ENCODE measurements around the gene GFER. TPM values are rescaled to one million over a fixed set of nuclear protein-coding genes. Genes with fewer than 3 reads are reported as not detected.
"Not testable (repeated sequence)": the region's sequence is repeated elsewhere in the genome, so short reads cannot be mapped to it uniquely, and the experiment has no call there.

GFER gene
- total RNA-seq, 1 experiment from 2014 or later, result 31.8 TPM

DNA sequence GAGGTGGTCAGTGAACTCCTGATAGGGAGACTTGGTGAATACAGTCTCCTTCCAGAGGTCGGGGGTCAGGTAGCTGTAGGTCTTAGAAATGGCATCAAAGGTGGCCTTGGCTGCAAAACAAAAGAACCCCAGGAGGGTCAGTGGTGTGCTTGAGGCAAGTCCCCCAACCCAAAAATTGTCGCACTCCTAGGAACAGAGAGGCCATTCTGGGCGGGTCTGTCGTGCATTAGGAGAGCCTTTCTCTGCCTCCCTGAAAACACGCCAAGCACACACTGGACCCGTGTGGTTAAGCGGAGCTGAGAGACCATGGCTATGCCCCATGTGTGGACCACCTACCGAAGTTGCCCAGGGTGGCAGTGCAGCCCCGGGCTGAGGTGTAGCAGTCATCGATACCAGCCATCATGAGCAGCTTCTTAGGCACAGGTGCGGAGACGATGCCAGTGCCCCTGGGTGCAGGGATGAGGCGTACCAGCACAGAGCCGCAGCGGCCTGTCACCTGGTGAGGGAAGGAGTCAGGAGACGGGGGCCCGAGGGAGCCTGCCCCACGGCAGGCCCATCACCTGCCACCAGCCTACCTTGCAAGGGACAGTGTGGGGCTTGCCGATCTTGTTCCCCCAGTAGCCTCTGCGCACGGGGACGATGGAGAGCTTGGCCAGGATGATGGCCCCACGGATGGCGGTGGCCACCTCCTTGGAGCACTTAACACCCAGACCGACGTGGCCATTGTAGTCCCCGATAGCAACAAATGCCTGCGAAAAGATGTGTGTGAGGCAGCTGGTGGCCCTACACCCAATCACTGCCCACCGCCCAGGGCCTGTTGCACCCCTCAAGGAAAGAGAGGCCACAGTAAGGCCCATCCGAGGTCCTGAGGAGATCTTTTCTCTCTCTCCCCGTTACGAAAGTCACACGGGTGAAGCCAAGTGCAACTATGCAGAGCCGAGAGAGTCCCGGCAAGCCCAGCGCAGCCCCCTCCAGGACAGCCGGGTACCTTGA, 21.5 kb upstream of the GFER start:
- not testable (repeated sequence) for H3K27ac ChIP-seq; H3K9me3 ChIP-seq (replicated peaks); DNase-seq (ENCODE audit: low read depth in 1 of 2, low spot score in 2 of 2); H3K27me3 ChIP-seq (replicated peaks)
- peaks cover 69% of the 10 kb centered on the region for H3K36me3 ChIP-seq
- H3K4me1 ChIP-seq (replicated peaks), result peaks cover 39% of the 10 kb centered on the region
- peak overlapping the region; percentile 88; the same call in 1 of the 2 replicates for H3K4me3 ChIP-seq

GRCh38 chr16:1963806-1964505, 20.0 kb upstream of the GFER start:
- peak overlapping the region; percentile 85 for H3K27ac ChIP-seq
- H3K4me3 ChIP-seq, result peak overlapping the region; percentile 88
- DNase-seq (ENCODE audit: low read depth in 1 of 2, low spot score in 2 of 2), result peak in 1 of 2 experiments; percentile 40
- H3K36me3 ChIP-seq, result peaks cover 69% of the 10 kb centered on the region
- H3K27me3 ChIP-seq (replicated peaks), result no peaks in the 10 kb centered on the region
- H3K4me1 ChIP-seq (replicated peaks), result peaks cover 36% of the 10 kb centered on the region
- no peaks in the 10 kb centered on the region for H3K9me3 ChIP-seq (replicated peaks)

- Histone ChIP-seq H3K36me3 (peaks cover 65% of the 10 kb centered on the region), H3K27me3 (replicated peaks) (no peaks in the 10 kb centered on the region), H3K9me3 (replicated peaks) (no peaks in the 10 kb centered on the region), H3K27ac (peak within 1 kb of the TSS; percentile 85), H3K4me3 (peak within 1 kb of the TSS; percentile 88), H3K4me1 (replicated peaks) (peaks cover 33% of the 10 kb centered on the region)
- peak; percentile 94 to 99 for DNase-seq (ENCODE audit: low read depth in 1 of 2, low spot score in 2 of 2)
Observed at GRCh38 chr16:1964506-1965395, 19.2 kb upstream of the GFER start, which contains the start of gene RPS2. Gene RPS2 (minus strand): TSS chr16:1964826. CDS start chr16:1964625, 201 bp downstream.

GRCh38 chr16:1965396-1966001, 18.5 kb upstream of the GFER start:
- H3K27ac ChIP-seq, result peak overlapping the region; percentile 85
- DNase-seq (ENCODE audit: low read depth in 1 of 2, low spot score in 2 of 2), result no peak
- peaks cover 30% of the 10 kb centered on the region for H3K4me1 ChIP-seq (replicated peaks)
- H3K27me3 ChIP-seq (replicated peaks), result no peaks in the 10 kb centered on the region
- peak overlapping the region; percentile 88 for H3K4me3 ChIP-seq
- no peaks in the 10 kb centered on the region for H3K9me3 ChIP-seq (replicated peaks)
- peaks cover 62% of the 10 kb centered on the region for H3K36me3 ChIP-seq

GRCh38 chr16:1966460-1966859, 17.5 kb upstream of the GFER start, which contains the start of gene RNF151:
Gene RNF151 (plus strand): TSS chr16:1966856. CDS start chr16:1966882, 26 bp downstream.
- H3K27me3 ChIP-seq (replicated peaks), result no peaks in the 10 kb centered on the region

GRCh38 chr16:1968146-1968953, 15.6 kb upstream of the GFER start:
- Histone ChIP-seq H3K4me1 (replicated peaks) (peaks cover 27% of the 10 kb centered on the region), H3K9me3 (replicated peaks) (no peaks in the 10 kb centered on the region), H3K4me3 (no peak overlapping the region), H3K27me3 (replicated peaks) (no peaks in the 10 kb centered on the region), H3K27ac (no peak overlapping the region), H3K36me3 (peaks cover 42% of the 10 kb centered on the region)
- DNase-seq (ENCODE audit: low read depth in 1 of 2, low spot score in 2 of 2), result no peak

More at GRCh38 chr16:1966460-1966859, 17.5 kb upstream of the GFER start, which contains the start of gene RNF151:
- no peak for DNase-seq (ENCODE audit: low read depth in 1 of 2, low spot score in 2 of 2)
- no peak within 1 kb of the TSS for H3K27ac ChIP-seq
- peaks cover 30% of the 10 kb centered on the region for H3K4me1 ChIP-seq (replicated peaks)
- H3K9me3 ChIP-seq (replicated peaks), result no peaks in the 10 kb centered on the region
- peak within 1 kb of the TSS; percentile 88 for H3K4me3 ChIP-seq
- H3K36me3 ChIP-seq, result peaks cover 53% of the 10 kb centered on the region

GRCh38 chr16:1971796-1972489, 12.1 kb upstream of the GFER start, which contains the start of gene TBL3:
Gene TBL3 (plus strand): TSS chr16:1972053. CDS start chr16:1972165, 112 bp downstream.
- H3K27ac ChIP-seq, result peak within 1 kb of the TSS; percentile 80
- H3K27me3 ChIP-seq (replicated peaks), result no peaks in the 10 kb centered on the region
- peak; percentile 96 to 97 for DNase-seq (ENCODE audit: low read depth in 1 of 2, low spot score in 2 of 2)
- peaks cover 16% of the 10 kb centered on the region for H3K4me1 ChIP-seq (replicated peaks)
- H3K9me3 ChIP-seq (replicated peaks), result no peaks in the 10 kb centered on the region
- peak within 1 kb of the TSS; percentile 84 for H3K4me3 ChIP-seq
- H3K36me3 ChIP-seq, result peaks cover 39% of the 10 kb centered on the region

DNA sequence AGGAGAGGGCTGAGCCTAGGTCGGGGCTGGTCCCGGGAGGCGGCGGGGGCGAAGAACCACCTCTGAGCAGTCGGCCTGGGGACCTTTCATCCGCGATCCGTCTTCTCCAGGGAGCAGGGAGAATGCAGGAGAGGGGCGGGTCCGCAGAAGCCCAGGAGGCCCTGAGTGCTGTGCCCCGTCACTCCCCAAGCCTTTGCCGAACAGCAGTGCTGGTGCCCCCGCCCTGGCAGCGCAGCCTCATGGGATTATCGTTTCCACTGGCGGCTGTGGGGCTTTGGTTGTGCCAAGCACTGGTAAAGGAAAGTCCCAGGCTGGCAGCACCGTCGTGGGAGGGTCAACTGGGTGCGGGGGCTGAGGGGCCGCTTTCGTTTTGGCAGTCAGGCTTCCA, 11.5 kb upstream of the GFER start:
- peak overlapping the region; percentile 84 for H3K4me3 ChIP-seq
- H3K27ac ChIP-seq, result no peak overlapping the region
- H3K36me3 ChIP-seq, result peaks cover 40% of the 10 kb centered on the region
- no peaks in the 10 kb centered on the region for H3K27me3 ChIP-seq (replicated peaks)
- H3K4me1 ChIP-seq (replicated peaks), result peaks cover 16% of the 10 kb centered on the region
- H3K9me3 ChIP-seq (replicated peaks), result no peaks in the 10 kb centered on the region
- no peak for DNase-seq (ENCODE audit: low read depth in 1 of 2, low spot score in 2 of 2)

- H3K4me3 ChIP-seq, result no peak overlapping the region
- DNase-seq (ENCODE audit: low read depth in 1 of 2, low spot score in 2 of 2), result no peak
Observed at GRCh38 chr16:1973461-1974156, 10.4 kb upstream of the GFER start.

DNA sequence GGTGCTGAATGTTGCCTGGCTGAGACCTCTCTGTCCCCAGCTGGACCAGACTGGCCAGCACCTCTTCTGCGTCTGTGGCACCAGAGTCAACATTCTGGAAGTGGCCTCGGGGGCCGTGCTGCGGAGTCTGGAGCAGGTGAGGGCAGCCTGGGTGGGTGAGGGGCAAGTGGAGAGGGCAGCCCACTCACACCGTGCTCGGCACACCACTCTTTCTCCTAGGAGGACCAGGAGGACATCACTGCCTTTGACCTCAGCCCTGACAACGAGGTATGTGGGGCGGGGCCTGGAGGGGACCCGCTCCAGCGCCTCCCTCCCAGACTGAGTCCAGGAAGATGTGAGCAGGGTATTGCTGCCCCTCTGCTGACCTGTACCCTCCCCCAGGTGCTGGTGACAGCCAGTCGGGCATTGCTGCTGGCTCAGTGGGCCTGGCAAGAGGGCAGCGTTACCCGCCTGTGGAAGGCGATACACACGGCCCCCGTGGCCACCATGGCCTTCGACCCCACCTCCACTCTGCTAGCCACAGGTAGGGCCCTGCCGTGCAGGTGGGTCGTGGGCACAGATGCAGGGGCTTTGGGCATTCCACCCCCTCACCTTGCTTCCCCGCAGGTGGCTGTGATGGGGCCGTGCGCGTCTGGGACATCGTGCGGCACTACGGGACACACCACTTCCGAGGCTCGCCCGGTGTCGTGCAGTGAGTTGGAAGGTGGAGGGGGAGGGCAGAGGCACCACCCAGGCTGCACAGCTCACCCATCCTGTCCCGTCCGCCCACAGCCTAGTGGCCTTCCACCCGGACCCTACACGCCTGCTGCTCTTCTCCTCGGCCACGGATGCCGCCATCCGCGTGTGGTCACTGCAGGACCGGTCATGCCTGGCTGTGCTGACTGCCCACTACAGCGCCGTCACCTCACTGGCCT, 9.6 kb upstream of the GFER start:
- no peak overlapping the region for H3K4me3 ChIP-seq
- peaks cover 59% of the 10 kb centered on the region for H3K36me3 ChIP-seq
- H3K9me3 ChIP-seq (replicated peaks), result no peaks in the 10 kb centered on the region

More at GRCh38 chr16:1973461-1974156, 10.4 kb upstream of the GFER start:
- H3K36me3 ChIP-seq, result peaks cover 51% of the 10 kb centered on the region
- peaks cover 16% of the 10 kb centered on the region for H3K4me1 ChIP-seq (replicated peaks)
- H3K27ac ChIP-seq, result no peak overlapping the region
- no peaks in the 10 kb centered on the region for H3K9me3 ChIP-seq (replicated peaks)
- H3K27me3 ChIP-seq (replicated peaks), result no peaks in the 10 kb centered on the region

More for the DNA sequence above, 9.6 kb upstream of the GFER start:
- H3K4me1 ChIP-seq (replicated peaks), result peaks cover 16% of the 10 kb centered on the region
- no peaks in the 10 kb centered on the region for H3K27me3 ChIP-seq (replicated peaks)
- DNase-seq (ENCODE audit: low read depth in 1 of 2, low spot score in 2 of 2), result no peak
- H3K27ac ChIP-seq, result no peak overlapping the region

Measured in SJSA1 (cell line).